GM23338 (cell line): ENCODE results near the gene SLC37A1. TPM values are rescaled to one million over a fixed set of nuclear protein-coding genes. Genes with fewer than 3 reads are reported as not detected.

Experiments used
- ATAC-seq: fragments of 200-7000 bp; cut with Tn5 transposase; 3 replicates; pipeline ENCODE4 v1.9.1; 2020
- DNase-seq: peaks from one replicate; pipeline ENCODE4 v3.0.0-alpha.2; 2015; ENCODE audit warnings: low spot score
- H2AFZ ChIP-seq: fragments of 200-600 bp; sonication (generic); 2 replicates; pipeline ENCODE4 v1.8.0; 2016; ENCODE audit warnings: antibody characterized with exemption, mild to moderate bottlenecking, moderate library complexity
- H3F3A ChIP-seq: fragments of 200-600 bp; sonication (generic); replicated peaks from 2 replicates; pipeline ENCODE4 v1.8.0; 2017; ENCODE audit warnings: antibody characterized with exemption, mixed run types, low read depth
- H3K27ac ChIP-seq: fragments of 200-600 bp; sonication (generic); 2 replicates; pipeline ENCODE4 v1.6.1; 2016; ENCODE audit warnings: low read depth
- H3K27me3 ChIP-seq: fragments of 200-600 bp; sonication (generic); 2 replicates; pipeline ENCODE4 v1.8.0; 2016; ENCODE audit warnings: mild to moderate bottlenecking, mixed run types, moderate library complexity; ENCODE audit not compliant: insufficient read depth
- H3K36me3 ChIP-seq: fragments of 200-600 bp; sonication (generic); 2 replicates; pipeline ENCODE4 v1.8.0; 2016; ENCODE audit warnings: mild to moderate bottlenecking; ENCODE audit not compliant: insufficient read depth
- H3K4me1 ChIP-seq: fragments of 200-600 bp; sonication (generic); 2 replicates; pipeline ENCODE4 v1.8.0; 2016; ENCODE audit warnings: mild to moderate bottlenecking, moderate library complexity; ENCODE audit not compliant: insufficient read depth
- H3K4me2 ChIP-seq: fragments of 200-600 bp; sonication (generic); 2 replicates; pipeline ENCODE4 v1.7.1; 2017; ENCODE audit warnings: mixed run types
- H3K4me3 ChIP-seq: fragments of 200-600 bp; sonication (generic); 2 replicates; pipeline ENCODE4 v1.6.1; 2016; ENCODE audit warnings: mixed run types
- H3K79me2 ChIP-seq: fragments of 200-600 bp; sonication (generic); replicated peaks from 2 replicates; pipeline ENCODE4 v1.8.0; 2017; ENCODE audit warnings: mild to moderate bottlenecking; ENCODE audit not compliant: insufficient read depth
- H3K9me2 ChIP-seq: fragments of 200-600 bp; sonication (generic); 2 replicates; pipeline ENCODE4 v1.8.0; 2017; ENCODE audit not compliant: insufficient read depth
- H4K20me1 ChIP-seq: fragments of 200-600 bp; sonication (generic); replicated peaks from 2 replicates; pipeline ENCODE4 v1.8.0; 2017; ENCODE audit warnings: mild to moderate bottlenecking; ENCODE audit not compliant: insufficient read depth
- H3K27ac Mint-ChIP-seq: 2 replicates; pipeline ENCODE4 v1.8.0; 2020; ENCODE audit warnings: inconsistent platforms, mild to moderate bottlenecking, moderate library complexity, mixed read lengths
- H3K27me3 Mint-ChIP-seq: 3 replicates; pipeline ENCODE4 v1.8.0; 2022; ENCODE audit warnings: low read depth, mild to moderate bottlenecking, moderate library complexity, mixed read lengths, inconsistent platforms; ENCODE audit not compliant: insufficient read depth, poor library complexity
- H3K36me3 Mint-ChIP-seq: 3 replicates; pipeline ENCODE4 v1.8.0; 2021; ENCODE audit warnings: low read depth, mild to moderate bottlenecking, inconsistent platforms, moderate library complexity, mixed read lengths
- H3K4me1 Mint-ChIP-seq: 3 replicates; pipeline ENCODE4 v1.8.0; 2020; ENCODE audit warnings: mild to moderate bottlenecking, inconsistent platforms, mixed read lengths
- H3K4me3 Mint-ChIP-seq: 3 replicates; pipeline ENCODE4 v1.8.0; 2021; ENCODE audit warnings: moderate library complexity, mild to moderate bottlenecking, inconsistent platforms, mixed read lengths
- H3K9me3 Mint-ChIP-seq: 3 replicates; pipeline ENCODE4 v1.8.0; 2020; ENCODE audit warnings: moderate library complexity, mild to moderate bottlenecking, inconsistent platforms, mixed read lengths
- CREB1 ChIP-seq: fragments of 250-450 bp; sonication (Bioruptor Pico); IDR thresholded peaks from 2 replicates; pipeline ENCODE4 v1.5.0; 2020; ENCODE audit warnings: low read depth, mild to moderate bottlenecking, moderate library complexity
- EZH2 ChIP-seq: fragments of 200-600 bp; sonication (generic); IDR thresholded peaks from one replicate; pipeline ENCODE4 v1.8.0; 2017; ENCODE audit warnings: antibody characterized with exemption, mild to moderate bottlenecking, low read depth; ENCODE audit not compliant: unreplicated experiment
- EZH2phosphoT487 ChIP-seq: fragments of 200-600 bp; sonication (generic); IDR thresholded peaks from one replicate; pipeline ENCODE4 v1.8.1; 2018; ENCODE audit warnings: antibody characterized with exemption; ENCODE audit not compliant: unreplicated experiment
- JUNB ChIP-seq: IDR thresholded peaks from one replicate; pipeline ENCODE4 v1.6.1; 2016; ENCODE audit warnings: antibody characterized with exemption; ENCODE audit not compliant: unreplicated experiment
- NANOG ChIP-seq: IDR thresholded peaks from 2 replicates; pipeline ENCODE4 v1.6.1; 2016; ENCODE audit warnings: antibody characterized with exemption, borderline replicate concordance
- POLR2AphosphoS5 ChIP-seq: IDR thresholded peaks from 2 replicates; pipeline ENCODE4 v1.6.1; 2016; ENCODE audit warnings: antibody characterized with exemption, low read depth
- STAT1 ChIP-seq: IDR thresholded peaks from one replicate; pipeline ENCODE4 v1.6.1; 2016; ENCODE audit warnings: antibody characterized with exemption; ENCODE audit not compliant: unreplicated experiment
- ZNF114 ChIP-seq: fragments of 250-450 bp; sonication (Bioruptor Pico); IDR thresholded peaks from 2 replicates; pipeline ENCODE4 v1.5.0; 2020; ENCODE audit warnings: mild to moderate bottlenecking, moderate library complexity
- ZNF331 ChIP-seq: fragments of 250-450 bp; sonication (Bioruptor Pico); IDR thresholded peaks from 2 replicates; pipeline ENCODE4 v1.5.0; 2020; ENCODE audit warnings: low read depth, mild to moderate bottlenecking, moderate library complexity
- polyA plus RNA-seq: library from polyadenylated mRNA; unstranded; fragments of >200 nt; fragmentation: Nextera tagmentation; extraction: Ambion mirVana; gene quantifications from 2 replicates; pipeline ENCODE4 v1.2.1, GENCODE V29; 2016
- total RNA-seq: library from RNA; depleted of rRNA; stranded (reverse); fragments of >200 nt; shearing (Covaris generic); gene quantifications from 2 replicates; pipeline ENCODE4 v1.2.3, GENCODE V29; 2014
- TF ChIP-seq, protein P1 (sequence below), 2 experiments: fragments of 200-600 bp in 1 of 2; sonication (generic) in 1 of 2; conservative IDR thresholded peaks; 2 replicates each; pipeline versions ENCODE4 v1.5.1 to v1.6.1; 2016 to 2017; ENCODE audit warnings: antibody characterized with exemption in 2 of 2, low read depth in 2 of 2, mild to moderate bottlenecking in 2 of 2, moderate library complexity in 1 of 2
- TF ChIP-seq, protein P2 (sequence below): fragments of 250-450 bp; sonication (Bioruptor Pico); IDR thresholded peaks from 2 replicates; pipeline ENCODE4 v1.5.0; 2020; ENCODE audit warnings: mild to moderate bottlenecking, moderate library complexity
- TF ChIP-seq, protein P3 (sequence below): IDR thresholded peaks from one replicate; pipeline ENCODE4 v1.6.1; 2018; ENCODE audit warnings: antibody characterized with exemption; ENCODE audit not compliant: unreplicated experiment
- TF ChIP-seq, protein P4 (sequence below): IDR thresholded peaks from 2 replicates; pipeline ENCODE4 v1.6.1; 2016; ENCODE audit warnings: antibody characterized with exemption

Gene SLC37A1
- total and polyA plus RNA-seq, 2 experiments from 2014 or later = 14.0 to 30.3 TPM

DNA sequence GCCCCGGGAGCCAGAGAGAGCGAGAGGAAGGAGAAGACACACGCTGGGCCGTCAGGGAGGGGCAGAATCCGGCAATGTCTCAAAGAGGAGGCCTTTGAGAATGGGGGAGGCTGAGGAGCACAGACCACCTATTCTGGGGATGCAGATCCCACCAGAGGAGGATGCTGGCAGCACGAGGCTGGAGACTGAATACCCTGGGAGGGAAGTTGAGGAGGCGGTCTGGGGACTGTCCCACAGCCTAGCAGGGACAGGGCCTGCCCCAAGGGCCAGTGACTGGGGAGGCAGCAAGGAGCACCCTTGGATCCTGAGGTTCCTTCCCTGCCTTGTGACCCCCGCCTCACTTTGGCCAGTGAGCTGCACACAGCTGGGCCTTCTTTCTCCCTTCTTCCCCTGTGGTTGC, 49.2 kb downstream of the SLC37A1 start:
- H3K4me3 ChIP-seq = no peak overlapping the region
- H3K36me3 ChIP-seq = no peaks in the 10 kb centered on the region
- Mint-ChIP-seq H3K36me3 (peaks cover 68% of the 10 kb centered on the region), H3K27me3 (peaks cover 8% of the 10 kb centered on the region), H3K4me1 (no peaks in the 10 kb centered on the region; the same call in 2 of the 3 replicates), H3K27ac (no peak overlapping the region), H3K9me3 (no peaks in the 10 kb centered on the region), H3K4me3 (no peak overlapping the region)
- no peak overlapping the region for H2AFZ ChIP-seq
- no peaks in the 10 kb centered on the region; the same call in 1 of the 2 replicates for H4K20me1 ChIP-seq
- no peak for ATAC-seq
- H3K4me2 ChIP-seq = no peak overlapping the region
- TF ChIP-seq ZNF114 (no peak), CREB1 (CRISPR knock-in tag) (no peak), EZH2phosphoT487 (no peak), JUNB (no peak), STAT1 (no peak), NANOG (no peak), POLR2AphosphoS5 (no peak), EZH2 (no peak), ZNF331 (no peak)
- TF ChIP-seq, protein P1, sequence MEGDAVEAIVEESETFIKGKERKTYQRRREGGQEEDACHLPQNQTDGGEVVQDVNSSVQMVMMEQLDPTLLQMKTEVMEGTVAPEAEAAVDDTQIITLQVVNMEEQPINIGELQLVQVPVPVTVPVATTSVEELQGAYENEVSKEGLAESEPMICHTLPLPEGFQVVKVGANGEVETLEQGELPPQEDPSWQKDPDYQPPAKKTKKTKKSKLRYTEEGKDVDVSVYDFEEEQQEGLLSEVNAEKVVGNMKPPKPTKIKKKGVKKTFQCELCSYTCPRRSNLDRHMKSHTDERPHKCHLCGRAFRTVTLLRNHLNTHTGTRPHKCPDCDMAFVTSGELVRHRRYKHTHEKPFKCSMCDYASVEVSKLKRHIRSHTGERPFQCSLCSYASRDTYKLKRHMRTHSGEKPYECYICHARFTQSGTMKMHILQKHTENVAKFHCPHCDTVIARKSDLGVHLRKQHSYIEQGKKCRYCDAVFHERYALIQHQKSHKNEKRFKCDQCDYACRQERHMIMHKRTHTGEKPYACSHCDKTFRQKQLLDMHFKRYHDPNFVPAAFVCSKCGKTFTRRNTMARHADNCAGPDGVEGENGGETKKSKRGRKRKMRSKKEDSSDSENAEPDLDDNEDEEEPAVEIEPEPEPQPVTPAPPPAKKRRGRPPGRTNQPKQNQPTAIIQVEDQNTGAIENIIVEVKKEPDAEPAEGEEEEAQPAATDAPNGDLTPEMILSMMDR (conservative IDR thresholded peaks at IDR 0.05; ENCODE audit: low read depth in 2 of 2) = no peak
- TF ChIP-seq, protein P2, sequence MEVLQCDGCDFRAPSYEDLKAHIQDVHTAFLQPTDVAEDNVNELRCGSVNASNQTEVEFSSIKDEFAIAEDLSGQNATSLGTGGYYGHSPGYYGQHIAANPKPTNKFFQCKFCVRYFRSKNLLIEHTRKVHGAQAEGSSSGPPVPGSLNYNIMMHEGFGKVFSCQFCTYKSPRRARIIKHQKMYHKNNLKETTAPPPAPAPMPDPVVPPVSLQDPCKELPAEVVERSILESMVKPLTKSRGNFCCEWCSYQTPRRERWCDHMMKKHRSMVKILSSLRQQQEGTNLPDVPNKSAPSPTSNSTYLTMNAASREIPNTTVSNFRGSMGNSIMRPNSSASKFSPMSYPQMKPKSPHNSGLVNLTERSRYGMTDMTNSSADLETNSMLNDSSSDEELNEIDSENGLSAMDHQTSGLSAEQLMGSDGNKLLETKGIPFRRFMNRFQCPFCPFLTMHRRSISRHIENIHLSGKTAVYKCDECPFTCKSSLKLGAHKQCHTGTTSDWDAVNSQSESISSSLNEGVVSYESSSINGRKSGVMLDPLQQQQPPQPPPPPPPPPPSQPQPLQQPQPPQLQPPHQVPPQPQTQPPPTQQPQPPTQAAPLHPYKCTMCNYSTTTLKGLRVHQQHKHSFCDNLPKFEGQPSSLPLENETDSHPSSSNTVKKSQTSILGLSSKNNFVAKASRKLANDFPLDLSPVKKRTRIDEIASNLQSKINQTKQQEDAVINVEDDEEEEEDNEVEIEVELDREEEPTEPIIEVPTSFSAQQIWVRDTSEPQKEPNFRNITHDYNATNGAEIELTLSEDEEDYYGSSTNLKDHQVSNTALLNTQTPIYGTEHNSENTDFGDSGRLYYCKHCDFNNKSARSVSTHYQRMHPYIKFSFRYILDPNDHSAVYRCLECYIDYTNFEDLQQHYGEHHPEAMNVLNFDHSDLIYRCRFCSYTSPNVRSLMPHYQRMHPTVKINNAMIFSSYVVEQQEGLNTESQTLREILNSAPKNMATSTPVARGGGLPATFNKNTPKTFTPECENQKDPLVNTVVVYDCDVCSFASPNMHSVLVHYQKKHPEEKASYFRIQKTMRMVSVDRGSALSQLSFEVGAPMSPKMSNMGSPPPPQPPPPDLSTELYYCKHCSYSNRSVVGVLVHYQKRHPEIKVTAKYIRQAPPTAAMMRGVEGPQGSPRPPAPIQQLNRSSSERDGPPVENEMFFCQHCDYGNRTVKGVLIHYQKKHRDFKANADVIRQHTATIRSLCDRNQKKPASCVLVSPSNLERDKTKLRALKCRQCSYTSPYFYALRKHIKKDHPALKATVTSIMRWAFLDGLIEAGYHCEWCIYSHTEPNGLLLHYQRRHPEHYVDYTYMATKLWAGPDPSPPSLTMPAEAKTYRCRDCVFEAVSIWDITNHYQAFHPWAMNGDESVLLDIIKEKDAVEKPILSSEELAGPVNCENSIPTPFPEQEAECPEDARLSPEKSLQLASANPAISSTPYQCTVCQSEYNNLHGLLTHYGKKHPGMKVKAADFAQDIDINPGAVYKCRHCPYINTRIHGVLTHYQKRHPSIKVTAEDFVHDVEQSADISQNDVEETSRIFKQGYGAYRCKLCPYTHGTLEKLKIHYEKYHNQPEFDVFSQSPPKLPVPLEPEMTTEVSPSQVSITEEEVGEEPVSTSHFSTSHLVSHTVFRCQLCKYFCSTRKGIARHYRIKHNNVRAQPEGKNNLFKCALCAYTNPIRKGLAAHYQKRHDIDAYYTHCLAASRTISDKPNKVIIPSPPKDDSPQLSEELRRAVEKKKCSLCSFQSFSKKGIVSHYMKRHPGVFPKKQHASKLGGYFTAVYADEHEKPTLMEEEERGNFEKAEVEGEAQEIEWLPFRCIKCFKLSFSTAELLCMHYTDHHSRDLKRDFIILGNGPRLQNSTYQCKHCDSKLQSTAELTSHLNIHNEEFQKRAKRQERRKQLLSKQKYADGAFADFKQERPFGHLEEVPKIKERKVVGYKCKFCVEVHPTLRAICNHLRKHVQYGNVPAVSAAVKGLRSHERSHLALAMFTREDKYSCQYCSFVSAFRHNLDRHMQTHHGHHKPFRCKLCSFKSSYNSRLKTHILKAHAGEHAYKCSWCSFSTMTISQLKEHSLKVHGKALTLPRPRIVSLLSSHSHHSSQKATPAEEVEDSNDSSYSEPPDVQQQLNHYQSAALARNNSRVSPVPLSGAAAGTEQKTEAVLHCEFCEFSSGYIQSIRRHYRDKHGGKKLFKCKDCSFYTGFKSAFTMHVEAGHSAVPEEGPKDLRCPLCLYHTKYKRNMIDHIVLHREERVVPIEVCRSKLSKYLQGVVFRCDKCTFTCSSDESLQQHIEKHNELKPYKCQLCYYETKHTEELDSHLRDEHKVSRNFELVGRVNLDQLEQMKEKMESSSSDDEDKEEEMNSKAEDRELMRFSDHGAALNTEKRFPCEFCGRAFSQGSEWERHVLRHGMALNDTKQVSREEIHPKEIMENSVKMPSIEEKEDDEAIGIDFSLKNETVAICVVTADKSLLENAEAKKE (CRISPR knock-in tag) = no peak
- TF ChIP-seq, protein P3, sequence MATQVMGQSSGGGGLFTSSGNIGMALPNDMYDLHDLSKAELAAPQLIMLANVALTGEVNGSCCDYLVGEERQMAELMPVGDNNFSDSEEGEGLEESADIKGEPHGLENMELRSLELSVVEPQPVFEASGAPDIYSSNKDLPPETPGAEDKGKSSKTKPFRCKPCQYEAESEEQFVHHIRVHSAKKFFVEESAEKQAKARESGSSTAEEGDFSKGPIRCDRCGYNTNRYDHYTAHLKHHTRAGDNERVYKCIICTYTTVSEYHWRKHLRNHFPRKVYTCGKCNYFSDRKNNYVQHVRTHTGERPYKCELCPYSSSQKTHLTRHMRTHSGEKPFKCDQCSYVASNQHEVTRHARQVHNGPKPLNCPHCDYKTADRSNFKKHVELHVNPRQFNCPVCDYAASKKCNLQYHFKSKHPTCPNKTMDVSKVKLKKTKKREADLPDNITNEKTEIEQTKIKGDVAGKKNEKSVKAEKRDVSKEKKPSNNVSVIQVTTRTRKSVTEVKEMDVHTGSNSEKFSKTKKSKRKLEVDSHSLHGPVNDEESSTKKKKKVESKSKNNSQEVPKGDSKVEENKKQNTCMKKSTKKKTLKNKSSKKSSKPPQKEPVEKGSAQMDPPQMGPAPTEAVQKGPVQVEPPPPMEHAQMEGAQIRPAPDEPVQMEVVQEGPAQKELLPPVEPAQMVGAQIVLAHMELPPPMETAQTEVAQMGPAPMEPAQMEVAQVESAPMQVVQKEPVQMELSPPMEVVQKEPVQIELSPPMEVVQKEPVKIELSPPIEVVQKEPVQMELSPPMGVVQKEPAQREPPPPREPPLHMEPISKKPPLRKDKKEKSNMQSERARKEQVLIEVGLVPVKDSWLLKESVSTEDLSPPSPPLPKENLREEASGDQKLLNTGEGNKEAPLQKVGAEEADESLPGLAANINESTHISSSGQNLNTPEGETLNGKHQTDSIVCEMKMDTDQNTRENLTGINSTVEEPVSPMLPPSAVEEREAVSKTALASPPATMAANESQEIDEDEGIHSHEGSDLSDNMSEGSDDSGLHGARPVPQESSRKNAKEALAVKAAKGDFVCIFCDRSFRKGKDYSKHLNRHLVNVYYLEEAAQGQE = no peak
- TF ChIP-seq, protein P4, sequence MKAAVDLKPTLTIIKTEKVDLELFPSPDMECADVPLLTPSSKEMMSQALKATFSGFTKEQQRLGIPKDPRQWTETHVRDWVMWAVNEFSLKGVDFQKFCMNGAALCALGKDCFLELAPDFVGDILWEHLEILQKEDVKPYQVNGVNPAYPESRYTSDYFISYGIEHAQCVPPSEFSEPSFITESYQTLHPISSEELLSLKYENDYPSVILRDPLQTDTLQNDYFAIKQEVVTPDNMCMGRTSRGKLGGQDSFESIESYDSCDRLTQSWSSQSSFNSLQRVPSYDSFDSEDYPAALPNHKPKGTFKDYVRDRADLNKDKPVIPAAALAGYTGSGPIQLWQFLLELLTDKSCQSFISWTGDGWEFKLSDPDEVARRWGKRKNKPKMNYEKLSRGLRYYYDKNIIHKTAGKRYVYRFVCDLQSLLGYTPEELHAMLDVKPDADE = no peak
- H3K27ac ChIP-seq = no peak overlapping the region
- H3K27me3 ChIP-seq = no peaks in the 10 kb centered on the region
- H3K9me2 ChIP-seq = no peaks in the 10 kb centered on the region
- no peaks in the 10 kb centered on the region for H3F3A ChIP-seq
- H3K79me2 ChIP-seq = no peaks in the 10 kb centered on the region
- DNase-seq = no peak
- no peaks in the 10 kb centered on the region for H3K4me1 ChIP-seq
